Astrocyte (in vitro differentiated cells and primary cell): ENCODE measurements around the gene DPP7. TPM values are rescaled to one million over a fixed set of nuclear protein-coding genes. Genes with fewer than 3 reads are reported as not detected.

Experiments
- DNase-seq: peaks from one replicate; pipeline ENCODE4 v3.0.0-alpha.2; 2010; ENCODE audit warnings: low read depth
- FAIRE-seq: peaks from 2 replicates; lab custom pipeline; 2011; peaks lifted over from hg19 to GRCh38; lab: Jason Lieb, UNC
- H2AFZ ChIP-seq: 2 replicates; pipeline ENCODE4 v1.6.0; 2012; ENCODE audit warnings: low read depth, low read length, inconsistent platforms
- H3K27ac ChIP-seq: 2 replicates; pipeline ENCODE4 v1.5.1; 2011; ENCODE audit warnings: low read depth, low read length, inconsistent platforms
- H3K27me3 ChIP-seq: 2 replicates; pipeline ENCODE4 v1.6.0; 2011; ENCODE audit warnings: low read length, inconsistent platforms; ENCODE audit not compliant: insufficient read depth
- H3K36me3 ChIP-seq: 2 replicates; pipeline ENCODE4 v1.5.1; 2011; ENCODE audit warnings: low read length, inconsistent platforms; ENCODE audit not compliant: insufficient read depth
- H3K4me1 ChIP-seq: 2 replicates; pipeline ENCODE4 v1.5.1; 2011; ENCODE audit warnings: low read length, inconsistent platforms; ENCODE audit not compliant: insufficient read depth
- H3K4me2 ChIP-seq: 2 replicates; pipeline ENCODE4 v1.6.0; 2012; ENCODE audit warnings: low read length, inconsistent platforms
- H3K4me3 ChIP-seq: 2 replicates; pipeline ENCODE4 v1.5.1; 2011; ENCODE audit warnings: low read depth, mild to moderate bottlenecking, low read length, inconsistent platforms; ENCODE audit not compliant: insufficient read depth
- H3K79me2 ChIP-seq: 2 replicates; pipeline ENCODE4 v1.6.0; 2012; ENCODE audit warnings: mild to moderate bottlenecking, low read length, inconsistent platforms; ENCODE audit not compliant: insufficient read depth
- H3K9ac ChIP-seq: 2 replicates; pipeline ENCODE4 v1.6.0; 2012; ENCODE audit warnings: mild to moderate bottlenecking, low read length, inconsistent platforms
- H3K9me3 ChIP-seq: 2 replicates; pipeline ENCODE4 v1.5.1; 2012; ENCODE audit warnings: low read depth, mild to moderate bottlenecking, low read length, inconsistent platforms; ENCODE audit not compliant: insufficient read depth
- H4K20me1 ChIP-seq: 2 replicates; pipeline ENCODE4 v1.6.0; 2012; ENCODE audit warnings: low read length, inconsistent platforms; ENCODE audit not compliant: insufficient read depth
- H3K27ac Mint-ChIP-seq: one replicate; pipeline ENCODE4 v1.8.0; 2021; ENCODE audit warnings: mild to moderate bottlenecking, mixed read lengths; ENCODE audit not compliant: unreplicated experiment
- H3K27me3 Mint-ChIP-seq: one replicate; pipeline ENCODE4 v1.8.0; 2021; ENCODE audit warnings: low read depth, mixed read lengths; ENCODE audit not compliant: unreplicated experiment
- H3K36me3 Mint-ChIP-seq: one replicate; pipeline ENCODE4 v1.8.0; 2021; ENCODE audit warnings: low read depth, mixed read lengths; ENCODE audit not compliant: unreplicated experiment
- H3K4me1 Mint-ChIP-seq: one replicate; pipeline ENCODE4 v1.8.0; 2021; ENCODE audit warnings: low read depth, mixed read lengths; ENCODE audit not compliant: unreplicated experiment
- H3K4me3 Mint-ChIP-seq: one replicate; pipeline ENCODE4 v1.8.0; 2021; ENCODE audit warnings: mild to moderate bottlenecking, moderate library complexity, mixed read lengths; ENCODE audit not compliant: unreplicated experiment
- H3K9me3 Mint-ChIP-seq: one replicate; pipeline ENCODE4 v1.8.0; 2021; ENCODE audit warnings: mild to moderate bottlenecking, mixed read lengths; ENCODE audit not compliant: unreplicated experiment
- CTCF ChIP-seq: IDR thresholded peaks from 2 replicates; pipeline ENCODE4 v1.5.1; 2011; ENCODE audit warnings: low read depth, mild to moderate bottlenecking, inconsistent platforms, low read length, moderate library complexity; ENCODE audit not compliant: insufficient read depth
- EZH2 ChIP-seq: IDR thresholded peaks from 2 replicates; pipeline ENCODE4 v1.6.1; 2012; ENCODE audit warnings: mild to moderate bottlenecking, low read length, inconsistent platforms; ENCODE audit not compliant: insufficient read depth
- total RNA-seq: library from RNA; stranded (reverse); gene quantifications from 2 replicates; pipeline ENCODE4 v1.2.1, GENCODE V29; 2021

Gene DPP7
- total RNA-seq, 1 donor from 2014 or later, result 53.8 TPM

- H3K9me3 ChIP-seq, result no peaks in the 10 kb centered on the region
- no peak overlapping the region for H3K4me3 Mint-ChIP-seq
- no peak overlapping the region for H3K4me2 ChIP-seq
These were observed 977 bp upstream of the DPP7 start for GRCh38 chr9:137115394-137116026.

GRCh38 chr9:137114220-137114612 is 317 bp downstream of the DPP7 start:
- peak overlapping the region; percentile 56 for H2AFZ ChIP-seq
- no peaks in the 10 kb centered on the region for H3K4me1 ChIP-seq
- Mint-ChIP-seq H3K9me3 (no peaks in the 10 kb centered on the region), H3K27me3 (no peaks in the 10 kb centered on the region), H3K36me3 (peaks cover 3% of the 10 kb centered on the region), H3K27ac (no peak overlapping the region), H3K4me1 (no peaks in the 10 kb centered on the region), H3K4me3 (no peak overlapping the region)
- no peaks in the 10 kb centered on the region for H3K79me2 ChIP-seq
- H3K4me3 ChIP-seq, result peak overlapping the region; percentile 44
- no peaks in the 10 kb centered on the region for H3K9me3 ChIP-seq
- peak overlapping the region; percentile 80 for H3K4me2 ChIP-seq
- H3K27me3 ChIP-seq, result no peaks in the 10 kb centered on the region
- FAIRE-seq, result no peak
- no peak overlapping the region for H3K9ac ChIP-seq
- no peaks in the 10 kb centered on the region for H3K36me3 ChIP-seq
- TF ChIP-seq CTCF (no peak), EZH2 (no peak)
- no peak for DNase-seq
- no peaks in the 10 kb centered on the region for H4K20me1 ChIP-seq
- H3K27ac ChIP-seq, result no peak overlapping the region

More at GRCh38 chr9:137115394-137116026, 977 bp upstream of the DPP7 start:
- H3K27me3 ChIP-seq, result no peaks in the 10 kb centered on the region
- H3K79me2 ChIP-seq, result no peaks in the 10 kb centered on the region
- Mint-ChIP-seq H3K9me3 (no peaks in the 10 kb centered on the region), H3K27me3 (no peaks in the 10 kb centered on the region), H3K4me1 (no peaks in the 10 kb centered on the region), H3K27ac (no peak overlapping the region), H3K36me3 (peaks cover 7% of the 10 kb centered on the region)
- no peak overlapping the region for H3K4me3 ChIP-seq
- FAIRE-seq (no peak), DNase-seq (no peak)
- no peak overlapping the region for H3K27ac ChIP-seq
- TF ChIP-seq EZH2 (no peak), CTCF (no peak)
- no peak overlapping the region for H2AFZ ChIP-seq
- H3K4me1 ChIP-seq, result no peaks in the 10 kb centered on the region
- no peak overlapping the region for H3K9ac ChIP-seq
- H3K36me3 ChIP-seq, result no peaks in the 10 kb centered on the region
- H4K20me1 ChIP-seq, result no peaks in the 10 kb centered on the region
